Right forelimb (tissue), 1 donor: ENCODE results near the gene CXCR2.
"Not testable (repeated sequence)": the region's sequence is repeated elsewhere in the genome, so short reads cannot be mapped to it uniquely, and the experiment has no call there.

Experiments
- DNase-seq: peaks from one replicate; pipeline ENCODE4 v3.0.0-alpha.2; 2018

CXCR2 gene

DNA sequence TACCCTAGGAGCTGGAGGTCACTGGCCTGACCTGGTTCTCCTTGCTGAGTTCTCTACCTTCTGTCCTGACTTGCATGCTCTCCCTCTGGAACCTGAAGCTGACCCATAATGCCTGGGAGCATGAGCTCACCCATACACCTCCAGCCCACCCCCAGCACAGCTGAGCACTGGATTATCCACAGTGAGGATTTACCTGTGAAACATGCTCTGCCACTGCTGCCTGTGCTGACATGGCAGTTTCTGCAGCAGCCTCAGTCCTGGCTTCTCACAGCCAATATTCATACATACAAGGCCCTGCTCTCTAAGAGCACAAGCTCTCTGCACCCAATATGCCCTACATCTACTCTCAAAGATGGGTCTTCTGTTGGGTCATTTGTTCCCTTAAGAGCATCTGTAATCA is 5.0 kb downstream of the CXCR2 start:
- DNase-seq: no peak

- DNase-seq: no peak
Observed at GRCh38 chr2:218137514-218137913, 11.7 kb downstream of the CXCR2 start.

GRCh38 chr2:218138047-218138446 is 12.2 kb downstream of the CXCR2 start:
- no peak for DNase-seq

DNA sequence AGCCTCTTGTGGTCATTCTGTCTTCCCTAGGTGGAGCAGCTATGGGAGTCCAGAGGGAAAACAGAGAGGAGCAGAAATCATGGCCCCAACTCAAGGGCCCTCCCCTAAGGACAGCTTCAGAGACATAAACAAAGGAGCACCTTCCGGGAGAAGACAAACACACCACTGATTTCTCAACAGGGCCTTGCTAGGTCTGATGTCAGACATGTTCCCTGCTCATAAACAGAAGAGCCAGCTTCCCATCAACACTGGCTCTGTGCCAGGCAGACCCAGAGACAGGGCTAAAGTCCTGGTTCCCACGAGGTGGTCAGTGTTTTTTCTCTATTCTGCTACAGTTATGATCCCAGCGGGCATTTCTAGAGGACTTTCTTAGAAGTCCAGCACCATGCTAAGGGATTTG is 19.3 kb downstream of the CXCR2 start:
- DNase-seq: no peak

DNA sequence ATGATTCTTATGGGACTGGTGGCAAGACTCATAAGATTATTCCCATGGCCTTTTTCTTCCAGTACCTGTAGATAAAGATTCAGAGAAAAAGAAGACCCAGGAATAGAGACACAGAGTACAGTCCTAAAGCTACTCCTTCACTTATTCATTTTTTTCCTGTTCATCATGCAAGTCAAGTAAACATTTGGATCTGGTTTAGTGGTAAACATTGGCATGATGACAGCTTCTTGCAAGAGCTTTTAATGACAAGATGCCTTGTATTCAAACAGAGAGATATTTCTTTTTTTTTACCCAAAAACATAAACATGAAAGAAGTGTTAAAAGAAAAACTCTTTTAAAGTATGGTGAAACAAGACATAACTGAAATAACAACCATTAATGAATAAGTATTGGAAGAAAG is 20.2 kb downstream of the CXCR2 start:
- DNase-seq: no peak

DNA sequence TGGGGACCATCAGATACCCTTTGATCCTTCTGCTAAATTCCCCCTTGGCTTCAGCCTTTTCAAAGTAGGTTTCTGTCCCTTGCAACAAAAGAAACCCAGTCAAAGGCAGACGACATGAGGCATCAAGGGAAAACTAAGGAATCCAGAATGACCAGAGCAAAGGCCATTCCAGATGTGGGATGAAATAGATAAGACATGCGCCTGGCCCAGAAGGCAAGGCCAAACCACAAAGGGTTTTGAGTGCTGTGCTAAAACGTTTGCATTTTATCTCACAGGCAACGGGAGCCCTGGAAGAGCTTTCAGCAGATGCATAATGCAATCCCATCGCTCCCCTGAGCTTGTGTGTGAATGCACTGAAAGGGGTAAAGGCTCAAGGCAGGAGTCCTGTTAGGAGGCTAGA is 23.3 kb downstream of the CXCR2 start:
- no peak for DNase-seq

DNA sequence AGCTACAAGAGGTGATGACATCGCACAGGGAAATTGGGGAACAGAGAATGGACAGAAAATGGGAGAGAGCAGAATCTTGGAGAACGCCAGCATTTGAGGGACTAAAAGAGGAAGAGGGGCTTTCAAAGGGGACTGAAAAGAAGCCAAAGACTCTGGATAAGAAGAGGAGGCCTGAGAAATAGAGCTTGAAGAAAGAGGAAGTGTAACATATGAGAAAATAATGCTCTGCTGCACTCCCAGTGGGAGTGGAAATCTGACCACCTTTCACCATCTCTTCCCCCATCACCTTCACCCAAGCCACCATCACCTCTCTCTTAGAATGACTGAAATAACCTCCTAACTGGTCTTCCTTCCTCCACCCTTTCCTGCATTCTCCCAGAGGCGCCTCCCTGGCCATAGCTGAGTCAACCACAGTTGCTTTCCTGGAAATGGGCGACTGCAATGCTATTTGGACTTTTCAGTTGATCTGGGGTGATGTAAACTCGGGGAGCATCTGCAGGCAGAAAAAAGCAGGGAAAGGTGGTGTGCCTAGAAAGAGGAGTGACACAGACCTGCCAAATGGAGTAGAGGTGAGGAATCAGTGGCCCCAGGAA is 24.1 kb downstream of the CXCR2 start:
- DNase-seq: no peak

GRCh38 chr2:218152172-218152571 is 26.3 kb downstream of the CXCR2 start:
- no peak for DNase-seq

DNA sequence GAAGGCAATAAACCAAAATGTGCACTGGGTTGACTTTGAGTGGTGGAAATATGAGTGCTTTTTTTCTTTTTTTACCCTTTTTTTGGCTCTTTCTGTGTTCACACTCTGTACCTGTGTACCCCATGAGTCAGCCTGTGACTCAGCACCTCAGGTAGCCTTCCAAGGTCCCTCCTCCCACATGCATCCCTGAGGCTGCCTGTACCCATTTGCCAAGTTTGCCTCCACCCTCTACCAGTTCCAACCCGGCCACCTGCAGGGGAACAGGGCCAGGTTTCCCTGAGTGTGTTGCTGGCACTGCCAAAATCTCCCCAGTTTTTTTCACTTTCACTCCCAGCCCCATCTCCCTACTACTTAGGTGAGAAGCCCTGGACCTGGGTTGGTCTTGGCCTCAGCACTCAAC is 26.9 kb downstream of the CXCR2 start:
- DNase-seq: no peak

DNA sequence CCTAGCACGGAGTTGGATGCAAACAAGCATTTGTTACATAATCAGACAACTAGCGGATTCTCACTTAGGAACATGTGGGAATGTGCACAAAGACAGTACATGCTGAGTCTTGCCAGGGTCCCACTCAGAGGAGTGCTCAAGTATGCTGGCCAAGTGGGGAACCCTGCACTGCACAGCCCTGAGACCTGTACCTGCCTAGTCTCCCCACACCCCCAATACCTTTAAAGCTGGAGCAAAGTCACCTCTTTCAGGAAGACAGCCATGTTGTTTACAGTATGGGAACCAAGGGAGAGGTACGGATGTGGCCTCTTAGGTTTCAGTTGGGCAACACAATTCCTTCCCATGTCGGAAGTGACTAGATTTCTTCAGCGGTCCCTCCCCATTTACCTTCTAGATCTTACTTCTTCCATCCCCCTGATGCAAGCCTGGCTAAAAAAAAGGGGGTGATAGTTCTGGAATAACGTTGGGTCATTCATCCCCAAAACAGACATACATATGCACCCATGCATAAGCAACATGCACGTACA is 30.2 kb downstream of the CXCR2 start:
- DNase-seq: no peak

DNA sequence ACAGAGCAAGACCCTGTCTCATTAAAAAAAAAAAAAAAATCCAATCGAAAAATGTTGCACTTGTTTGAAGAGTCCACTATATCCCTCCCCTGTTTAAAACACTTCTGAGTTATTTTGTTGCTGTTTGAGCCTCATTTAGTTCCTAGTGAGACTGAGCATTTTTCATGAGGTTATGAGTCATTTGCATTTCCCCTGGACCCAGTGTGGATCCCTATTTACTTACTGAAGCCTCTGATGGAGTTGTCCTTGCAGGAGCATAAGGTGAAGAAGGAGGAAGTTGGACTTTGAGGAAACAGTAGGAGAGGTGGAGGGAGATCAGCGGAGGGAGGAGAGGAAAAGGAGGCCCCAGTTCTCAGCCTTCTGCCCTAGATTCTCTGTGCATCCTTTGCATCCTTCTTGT is 35.8 kb downstream of the CXCR2 start:
- DNase-seq: no peak

- DNase-seq: no peak
Observed at GRCh38 chr2:218162814-218163213, 37.0 kb downstream of the CXCR2 start.

GRCh38 chr2:218166791-218167190 is 41.0 kb downstream of the CXCR2 start, which contains the start of gene CXCR1:
Gene CXCR1 (minus strand): TSS chr2:218166962. CDS start chr2:218165211, 1,751 bp downstream.
- DNase-seq: no peak

GRCh38 chr2:218168016-218168415 is 42.2 kb downstream of the CXCR2 start:
- no peak for DNase-seq

- peak; percentile 59 for DNase-seq
Observed at GRCh38 chr2:218168635-218169462, 43.0 kb downstream of the CXCR2 start.

DNA sequence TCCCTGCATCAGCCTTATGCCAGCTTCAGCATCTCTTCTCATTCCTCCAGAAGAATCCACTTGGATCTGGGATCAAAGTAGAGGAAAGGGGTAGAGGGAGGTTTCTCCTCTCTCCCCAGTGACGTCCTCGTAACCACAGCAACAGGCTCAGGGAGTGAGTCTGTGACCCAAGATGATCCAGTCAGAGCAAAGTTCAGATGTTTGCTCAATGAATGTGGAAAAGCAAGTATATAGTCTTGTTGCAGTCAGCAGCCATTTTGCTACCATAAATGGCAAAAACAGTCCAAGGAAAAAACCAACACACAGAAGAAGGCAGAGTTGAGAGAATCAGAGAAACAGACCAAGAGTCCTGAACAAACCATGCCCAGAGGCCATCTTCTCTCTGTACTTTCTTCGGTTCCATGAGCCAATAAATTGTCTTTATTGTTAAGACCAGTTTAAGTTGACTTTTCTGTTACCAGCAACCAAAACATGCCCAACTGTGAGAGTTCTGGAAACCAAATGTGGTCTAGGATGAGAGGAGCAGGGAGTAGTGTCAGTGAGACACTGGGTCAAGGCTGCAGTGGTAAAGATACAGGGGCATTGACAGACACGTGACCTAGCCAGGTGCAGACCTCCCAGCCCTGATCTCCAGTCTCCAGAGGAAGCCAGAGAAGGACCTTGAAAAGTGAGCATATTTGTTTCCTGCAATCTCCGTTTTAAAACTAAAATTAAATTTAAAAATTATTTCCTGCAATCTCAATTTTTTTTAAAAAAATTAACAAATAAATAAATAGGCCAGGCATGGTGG is 44.1 kb downstream of the CXCR2 start:
- DNase-seq: no peak

DNA sequence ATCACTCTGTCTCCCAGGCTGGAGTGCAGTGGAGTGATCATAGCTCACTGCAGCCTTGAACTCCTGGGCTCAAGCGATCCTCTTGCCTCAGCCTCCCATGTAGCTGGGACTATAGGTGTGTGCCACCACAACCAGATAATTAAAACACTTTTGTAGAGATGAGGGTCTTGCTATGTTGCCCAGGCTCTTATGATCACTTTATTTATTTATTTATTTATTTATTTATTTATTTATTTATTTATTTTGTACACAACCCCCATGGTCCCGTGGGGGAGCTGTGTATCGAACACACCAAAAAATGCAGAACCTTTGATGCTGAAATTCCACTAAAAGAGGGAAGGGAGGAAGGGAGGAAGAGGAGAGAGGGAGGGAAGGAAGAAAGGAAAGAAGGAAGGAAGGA is 45.9 kb downstream of the CXCR2 start:
- not testable (repeated sequence) for DNase-seq

DNA sequence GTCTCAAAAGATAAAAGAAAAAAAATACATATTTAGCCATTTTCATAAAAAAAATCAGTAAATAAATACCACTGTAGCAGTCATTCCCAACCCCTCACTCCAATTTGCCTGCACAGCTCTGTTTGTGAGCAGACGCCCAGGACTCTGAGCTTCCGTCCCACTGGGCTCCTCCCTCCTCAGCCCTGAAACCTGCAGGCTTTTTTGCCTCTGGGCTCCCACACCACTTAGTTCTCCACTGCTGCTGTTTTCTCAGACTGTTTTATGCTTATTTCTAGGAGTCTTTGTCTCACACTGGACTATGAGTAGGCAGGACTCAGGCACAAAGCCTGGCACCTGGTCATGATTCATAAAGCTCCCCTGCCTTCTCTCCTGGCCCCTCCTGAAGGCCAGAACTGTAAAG is 47.0 kb downstream of the CXCR2 start:
- no peak for DNase-seq

GRCh38 chr2:218179782-218180181 is 54.0 kb downstream of the CXCR2 start:
- DNase-seq: no peak

DNA sequence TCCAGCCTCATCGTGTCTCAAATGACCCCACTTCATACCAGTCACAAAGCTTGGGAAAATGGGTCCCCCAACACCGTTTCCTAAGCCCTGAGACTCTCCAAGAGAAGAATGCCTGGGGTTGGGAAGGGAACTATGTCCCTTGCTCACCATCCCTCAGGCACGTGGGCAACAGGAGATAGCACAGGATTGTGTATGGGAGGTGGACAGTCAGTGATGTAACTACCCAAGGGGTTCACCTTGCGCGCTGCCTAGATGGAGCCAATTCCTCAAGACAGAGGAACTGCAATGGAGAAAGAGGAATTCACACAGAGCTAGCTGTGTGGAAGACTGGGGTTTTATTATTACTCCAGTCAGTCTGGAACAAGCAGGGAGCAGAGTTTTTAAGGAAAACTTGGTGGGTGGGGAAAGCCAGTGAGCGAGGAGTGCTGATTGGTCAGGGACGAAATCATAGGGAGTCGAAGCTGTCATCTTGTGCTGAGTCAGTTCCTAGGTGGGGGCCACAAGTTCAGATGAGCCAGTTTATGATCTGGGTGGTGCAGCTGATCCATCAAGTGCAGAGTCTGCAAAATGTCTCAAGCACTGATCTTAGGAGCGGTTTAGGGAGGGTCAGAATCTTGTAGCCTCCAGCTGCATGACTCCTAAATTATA is 54.8 kb downstream of the CXCR2 start:
- DNase-seq: no peak

DNA sequence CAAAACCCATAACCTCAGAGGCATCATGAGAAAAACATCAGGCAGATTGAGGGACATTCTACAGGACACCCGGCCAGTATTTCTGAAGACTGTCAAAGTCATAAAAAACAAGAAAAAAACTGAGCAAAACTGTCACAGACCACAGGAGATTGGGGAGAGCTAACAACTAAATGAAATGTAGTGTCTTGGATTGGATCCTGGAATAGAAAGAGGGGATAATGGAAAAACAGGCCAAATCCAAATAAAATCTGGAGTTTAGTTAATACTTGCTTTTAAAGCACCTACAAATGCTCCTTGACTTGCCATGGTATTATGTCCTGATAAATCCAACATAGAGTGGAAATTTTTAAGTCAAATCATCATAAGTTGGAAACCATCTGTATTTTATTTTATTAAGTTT is 58.5 kb downstream of the CXCR2 start:
- no peak for DNase-seq

DNA sequence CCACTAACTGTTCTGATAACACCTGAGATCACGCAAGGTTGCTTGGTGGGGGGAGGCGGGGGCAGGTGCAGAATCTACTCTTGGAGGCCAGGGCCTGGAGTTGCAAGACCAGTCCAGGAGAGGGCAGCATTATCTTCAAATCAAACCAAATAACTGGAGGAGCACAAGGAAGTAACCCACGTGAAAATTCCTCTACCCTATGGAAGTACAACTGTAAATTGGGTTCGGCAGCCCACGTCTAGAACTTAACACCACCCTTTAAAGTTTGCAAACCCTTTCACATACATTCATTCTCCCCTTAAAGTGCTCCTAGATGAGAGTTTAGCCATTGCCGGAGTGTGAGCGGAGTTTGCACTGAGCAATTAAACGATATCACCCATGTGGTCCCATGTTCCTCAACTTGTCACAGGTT is 60.5 kb downstream of the CXCR2 start:
- DNase-seq: no peak
